ENCODE data around the gene PRICKLE2. TPM values are rescaled to one million over a fixed set of nuclear protein-coding genes. Genes with fewer than 3 reads are reported as not detected.

The PRICKLE2 gene
- total RNA-seq, 1 experiment from 2014 or later: 5.6 TPM

- Mint-ChIP-seq H3K27ac (no peak overlapping the region), H3K9me3 (no peaks in the 10 kb centered on the region), H3K36me3 (no peaks in the 10 kb centered on the region), H3K4me3 (no peak overlapping the region; the same call in 1 of the 2 replicates), H3K27me3 (ENCODE audit: low read depth) (peaks cover 38% of the 10 kb centered on the region), H3K4me1 (peaks cover 26% of the 10 kb centered on the region)
- DNase-seq (ENCODE audit: low spot score) (no peak), ATAC-seq (no peak)
- TF ChIP-seq ZBTB21 (CRISPR knock-in tag; IDR thresholded peaks at IDR 0.05; ENCODE audit: borderline replicate concordance): no peak
- TF ChIP-seq SOX15 (CRISPR knock-in tag; IDR thresholded peaks at IDR 0.05): no peak
- TF ChIP-seq TP53 (CRISPR knock-in tag; IDR thresholded peaks at IDR 0.05): no peak
- TF ChIP-seq E2F1 (CRISPR knock-in tag; IDR thresholded peaks at IDR 0.05): no peak
- TF ChIP-seq JAZF1 (CRISPR knock-in tag; IDR thresholded peaks at IDR 0.05): no peak
- TF ChIP-seq ARID4B (CRISPR knock-in tag; IDR thresholded peaks at IDR 0.05; ENCODE audit: borderline replicate concordance): no peak
- no peak for TF ChIP-seq ZNF396 (CRISPR knock-in tag; IDR thresholded peaks at IDR 0.05; ENCODE audit: borderline replicate concordance)
- no peak for TF ChIP-seq MXD4 (CRISPR knock-in tag; IDR thresholded peaks at IDR 0.05; ENCODE audit: borderline replicate concordance)
- no peak for TF ChIP-seq FOXK1 (CRISPR knock-in tag; IDR thresholded peaks at IDR 0.05)
- no peak for TF ChIP-seq ELF4 (CRISPR knock-in tag; IDR thresholded peaks at IDR 0.05; ENCODE audit: low read depth)
- no peak for TF ChIP-seq ZNF512 (CRISPR knock-in tag; IDR thresholded peaks at IDR 0.05; ENCODE audit: borderline replicate concordance)
- TF ChIP-seq ZNF263 (CRISPR knock-in tag; IDR thresholded peaks at IDR 0.05; ENCODE audit: low read depth): no peak
- no peak for TF ChIP-seq HMGXB4 (CRISPR knock-in tag; IDR thresholded peaks at IDR 0.05)
- TF ChIP-seq MAX (CRISPR knock-in tag; IDR thresholded peaks at IDR 0.05): no peak
- ChIA-PET POLR2A (no interaction called here), CTCF (no interaction called here)
These were observed 161.3 kb downstream of the PRICKLE2 start for GRCh38 chr3:64063983-64064438.

GRCh38 chr3:64063207-64063982 is 161.9 kb downstream of the PRICKLE2 start:
- Mint-ChIP-seq H3K4me1 (peaks cover 26% of the 10 kb centered on the region), H3K27me3 (ENCODE audit: low read depth) (peaks cover 38% of the 10 kb centered on the region), H3K36me3 (no peaks in the 10 kb centered on the region), H3K27ac (peak overlapping the region; percentile 5; the same call in 1 of the 2 replicates), H3K4me3 (no peak overlapping the region; the same call in 1 of the 2 replicates), H3K9me3 (no peaks in the 10 kb centered on the region)
- POLR2A ChIA-PET: no interaction called here
- DNase-seq (ENCODE audit: low spot score): no peak
- CTCF ChIA-PET: interaction anchor here (1.1 kb wide), 1 partner anchor 14 kb away, joined by 3 read pairs; no protein-coding TSS in a partner anchor
- TF ChIP-seq CREM (CRISPR knock-in tag; IDR thresholded peaks at IDR 0.05) (no peak), MAX (CRISPR knock-in tag; IDR thresholded peaks at IDR 0.05) (no peak), NR1H2 (CRISPR knock-in tag; IDR thresholded peaks at IDR 0.05) (no peak), KAT7 (CRISPR knock-in tag; IDR thresholded peaks at IDR 0.05; ENCODE audit: borderline replicate concordance) (no peak), NFE2L1 (CRISPR knock-in tag; IDR thresholded peaks at IDR 0.05) (no peak), PRDM15 (CRISPR knock-in tag; IDR thresholded peaks at IDR 0.05) (no peak)
- 0 out of 2 replicates have a peak, but pooled peaks have one; percentile 44 for ATAC-seq
